Activated T-cell treated with anti-CD3 and anti-CD28 coated beads, Interleukin-2, amount 50 U/mL, for 24 hours (primary cell): ENCODE results near the gene NAALADL2.

Source experiments
- DNase-seq: peaks from one replicate; pipeline ENCODE4 v3.0.0-alpha.2; 2020
- H3K27ac Mint-ChIP-seq: 2 replicates; pipeline ENCODE4 v1.8.0; 2020; ENCODE audit warnings: mild to moderate bottlenecking, mixed read lengths
- H3K27me3 Mint-ChIP-seq: 2 replicates; pipeline ENCODE4 v1.8.0; 2020; ENCODE audit warnings: mixed read lengths
- H3K36me3 Mint-ChIP-seq: 2 replicates; pipeline ENCODE4 v1.8.0; 2020; ENCODE audit warnings: low read depth, mixed read lengths
- H3K4me1 Mint-ChIP-seq: 2 replicates; pipeline ENCODE4 v1.8.0; 2020; ENCODE audit warnings: low read depth, mixed read lengths
- H3K4me3 Mint-ChIP-seq: 2 replicates; pipeline ENCODE4 v1.8.0; 2020; ENCODE audit warnings: mild to moderate bottlenecking, moderate library complexity, mixed read lengths
- H3K9me3 Mint-ChIP-seq: 2 replicates; pipeline ENCODE4 v1.8.0; 2020; ENCODE audit warnings: mixed read lengths

Gene NAALADL2

GRCh38 chr3:175374705-175375104 lies 515.6 kb downstream of the NAALADL2 start:
- Mint-ChIP-seq H3K9me3 (no peaks in the 10 kb centered on the region), H3K27ac (no peak overlapping the region), H3K4me3 (no peak overlapping the region), H3K36me3 (no peaks in the 10 kb centered on the region), H3K27me3 (no peaks in the 10 kb centered on the region), H3K4me1 (no peaks in the 10 kb centered on the region)
- DNase-seq, result no peak

GRCh38 chr3:175378348-175378747 lies 519.2 kb downstream of the NAALADL2 start:
- Mint-ChIP-seq H3K36me3 (no peaks in the 10 kb centered on the region), H3K27ac (no peak overlapping the region), H3K9me3 (no peaks in the 10 kb centered on the region), H3K27me3 (no peaks in the 10 kb centered on the region), H3K4me3 (no peak overlapping the region), H3K4me1 (no peaks in the 10 kb centered on the region)
- no peak for DNase-seq

- no peaks in the 10 kb centered on the region for H3K4me1 Mint-ChIP-seq
- H3K9me3 Mint-ChIP-seq, result no peaks in the 10 kb centered on the region
- H3K27me3 Mint-ChIP-seq, result no peaks in the 10 kb centered on the region
- DNase-seq, result no peak
- no peaks in the 10 kb centered on the region for H3K36me3 Mint-ChIP-seq
- H3K4me3 Mint-ChIP-seq, result no peak overlapping the region
- no peak overlapping the region for H3K27ac Mint-ChIP-seq
Measured at GRCh38 chr3:175381685-175382084, 522.6 kb downstream of the NAALADL2 start.

- H3K27me3 Mint-ChIP-seq, result no peaks in the 10 kb centered on the region
- no peaks in the 10 kb centered on the region for H3K9me3 Mint-ChIP-seq
- H3K27ac Mint-ChIP-seq, result no peak overlapping the region
- no peak overlapping the region for H3K4me3 Mint-ChIP-seq
- H3K36me3 Mint-ChIP-seq, result no peaks in the 10 kb centered on the region
- DNase-seq, result no peak
- H3K4me1 Mint-ChIP-seq, result no peaks in the 10 kb centered on the region
Measured at GRCh38 chr3:175383371-175383770, 524.2 kb downstream of the NAALADL2 start.

- Mint-ChIP-seq H3K9me3 (no peaks in the 10 kb centered on the region), H3K27ac (no peak overlapping the region), H3K4me3 (no peak overlapping the region), H3K36me3 (no peaks in the 10 kb centered on the region), H3K4me1 (no peaks in the 10 kb centered on the region), H3K27me3 (no peaks in the 10 kb centered on the region)
- DNase-seq, result no peak
Measured at GRCh38 chr3:175383813-175384212, 524.7 kb downstream of the NAALADL2 start.

GRCh38 chr3:175384569-175384968 lies 525.4 kb downstream of the NAALADL2 start:
- Mint-ChIP-seq H3K36me3 (no peaks in the 10 kb centered on the region), H3K9me3 (no peaks in the 10 kb centered on the region), H3K27ac (no peak overlapping the region), H3K4me3 (no peak overlapping the region), H3K27me3 (no peaks in the 10 kb centered on the region), H3K4me1 (no peaks in the 10 kb centered on the region)
- DNase-seq, result no peak

GRCh38 chr3:175386630-175387029 lies 527.5 kb downstream of the NAALADL2 start:
- Mint-ChIP-seq H3K4me3 (no peak overlapping the region), H3K4me1 (no peaks in the 10 kb centered on the region), H3K9me3 (peaks cover 3% of the 10 kb centered on the region), H3K27ac (no peak overlapping the region), H3K27me3 (no peaks in the 10 kb centered on the region), H3K36me3 (no peaks in the 10 kb centered on the region)
- no peak for DNase-seq

- H3K36me3 Mint-ChIP-seq, result no peaks in the 10 kb centered on the region
- H3K27ac Mint-ChIP-seq, result no peak overlapping the region
- peaks cover 7% of the 10 kb centered on the region for H3K9me3 Mint-ChIP-seq
- no peaks in the 10 kb centered on the region for H3K4me1 Mint-ChIP-seq
- no peak overlapping the region for H3K4me3 Mint-ChIP-seq
- DNase-seq, result no peak
- no peaks in the 10 kb centered on the region for H3K27me3 Mint-ChIP-seq
Measured at GRCh38 chr3:175389560-175389959, 530.4 kb downstream of the NAALADL2 start.

GRCh38 chr3:175391601-175392000 lies 532.5 kb downstream of the NAALADL2 start:
- DNase-seq, result no peak
- no peak overlapping the region for H3K27ac Mint-ChIP-seq
- no peaks in the 10 kb centered on the region for H3K36me3 Mint-ChIP-seq
- H3K4me3 Mint-ChIP-seq, result no peak overlapping the region
- H3K27me3 Mint-ChIP-seq, result no peaks in the 10 kb centered on the region
- peaks cover 10% of the 10 kb centered on the region for H3K9me3 Mint-ChIP-seq
- no peaks in the 10 kb centered on the region for H3K4me1 Mint-ChIP-seq

GRCh38 chr3:175392653-175393052 lies 533.5 kb downstream of the NAALADL2 start:
- H3K4me3 Mint-ChIP-seq, result no peak overlapping the region
- no peaks in the 10 kb centered on the region for H3K27me3 Mint-ChIP-seq
- peaks cover 10% of the 10 kb centered on the region for H3K9me3 Mint-ChIP-seq
- no peak for DNase-seq
- no peak overlapping the region for H3K27ac Mint-ChIP-seq
- H3K36me3 Mint-ChIP-seq, result no peaks in the 10 kb centered on the region
- H3K4me1 Mint-ChIP-seq, result no peaks in the 10 kb centered on the region

- DNase-seq, result no peak
- Mint-ChIP-seq H3K4me3 (no peak overlapping the region), H3K36me3 (no peaks in the 10 kb centered on the region), H3K4me1 (no peaks in the 10 kb centered on the region), H3K27ac (no peak overlapping the region), H3K9me3 (peaks cover 10% of the 10 kb centered on the region), H3K27me3 (no peaks in the 10 kb centered on the region)
Measured at GRCh38 chr3:175397372-175397771, 538.2 kb downstream of the NAALADL2 start.

- Mint-ChIP-seq H3K27me3 (no peaks in the 10 kb centered on the region), H3K27ac (no peak overlapping the region), H3K4me3 (no peak overlapping the region), H3K36me3 (no peaks in the 10 kb centered on the region), H3K9me3 (peaks cover 6% of the 10 kb centered on the region), H3K4me1 (no peaks in the 10 kb centered on the region)
- no peak for DNase-seq
Measured at GRCh38 chr3:175398676-175399075, 539.5 kb downstream of the NAALADL2 start.

GRCh38 chr3:175399156-175399840 lies 540.2 kb downstream of the NAALADL2 start:
- Mint-ChIP-seq H3K36me3 (no peaks in the 10 kb centered on the region), H3K4me1 (no peaks in the 10 kb centered on the region), H3K27ac (no peak overlapping the region), H3K4me3 (no peak overlapping the region), H3K27me3 (no peaks in the 10 kb centered on the region), H3K9me3 (peaks cover 6% of the 10 kb centered on the region)
- DNase-seq, result no peak

GRCh38 chr3:175404027-175404426 lies 544.9 kb downstream of the NAALADL2 start:
- Mint-ChIP-seq H3K4me3 (no peak overlapping the region), H3K36me3 (no peaks in the 10 kb centered on the region), H3K27ac (no peak overlapping the region), H3K9me3 (peaks cover 3% of the 10 kb centered on the region), H3K27me3 (no peaks in the 10 kb centered on the region), H3K4me1 (no peaks in the 10 kb centered on the region)
- DNase-seq, result no peak

- Mint-ChIP-seq H3K9me3 (peaks cover 3% of the 10 kb centered on the region), H3K36me3 (no peaks in the 10 kb centered on the region), H3K27ac (no peak overlapping the region), H3K27me3 (no peaks in the 10 kb centered on the region), H3K4me3 (no peak overlapping the region), H3K4me1 (no peaks in the 10 kb centered on the region)
- no peak for DNase-seq
Measured at GRCh38 chr3:175404621-175405020, 545.5 kb downstream of the NAALADL2 start.

GRCh38 chr3:175410251-175410650 lies 551.1 kb downstream of the NAALADL2 start:
- Mint-ChIP-seq H3K27ac (no peak overlapping the region), H3K36me3 (no peaks in the 10 kb centered on the region), H3K4me3 (no peak overlapping the region), H3K27me3 (no peaks in the 10 kb centered on the region), H3K4me1 (no peaks in the 10 kb centered on the region), H3K9me3 (no peaks in the 10 kb centered on the region)
- no peak for DNase-seq
